ENCODE measurements around the gene FAM131B. TPM values are rescaled to one million over a fixed set of nuclear protein-coding genes. Genes with fewer than 3 reads are reported as not detected.

The FAM131B gene
- total and polyA plus RNA-seq, 4 donors = 0.18 to 1.1 (median 0.54) TPM

DNA sequence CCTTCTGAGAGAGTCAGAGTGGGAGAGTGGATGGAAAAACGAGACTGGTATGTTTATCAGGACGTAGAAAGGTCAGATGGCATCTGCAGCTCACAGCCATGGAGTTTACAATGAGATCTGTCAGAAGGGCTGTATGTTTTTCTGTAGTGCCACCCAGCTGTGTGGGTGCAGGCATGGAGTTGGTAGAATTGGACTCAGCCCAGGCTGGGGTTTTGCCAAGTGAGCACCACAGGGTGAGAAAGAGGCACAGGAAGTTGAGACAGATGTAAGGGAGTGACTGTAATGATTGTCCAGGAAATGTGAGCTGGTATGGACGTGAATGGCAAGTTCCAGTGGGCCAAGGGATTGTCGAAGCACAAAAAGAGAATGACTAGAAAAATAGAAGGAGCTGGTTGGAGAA, 9.6 kb upstream of the FAM131B start:
- TF ChIP-seq, protein P1, sequence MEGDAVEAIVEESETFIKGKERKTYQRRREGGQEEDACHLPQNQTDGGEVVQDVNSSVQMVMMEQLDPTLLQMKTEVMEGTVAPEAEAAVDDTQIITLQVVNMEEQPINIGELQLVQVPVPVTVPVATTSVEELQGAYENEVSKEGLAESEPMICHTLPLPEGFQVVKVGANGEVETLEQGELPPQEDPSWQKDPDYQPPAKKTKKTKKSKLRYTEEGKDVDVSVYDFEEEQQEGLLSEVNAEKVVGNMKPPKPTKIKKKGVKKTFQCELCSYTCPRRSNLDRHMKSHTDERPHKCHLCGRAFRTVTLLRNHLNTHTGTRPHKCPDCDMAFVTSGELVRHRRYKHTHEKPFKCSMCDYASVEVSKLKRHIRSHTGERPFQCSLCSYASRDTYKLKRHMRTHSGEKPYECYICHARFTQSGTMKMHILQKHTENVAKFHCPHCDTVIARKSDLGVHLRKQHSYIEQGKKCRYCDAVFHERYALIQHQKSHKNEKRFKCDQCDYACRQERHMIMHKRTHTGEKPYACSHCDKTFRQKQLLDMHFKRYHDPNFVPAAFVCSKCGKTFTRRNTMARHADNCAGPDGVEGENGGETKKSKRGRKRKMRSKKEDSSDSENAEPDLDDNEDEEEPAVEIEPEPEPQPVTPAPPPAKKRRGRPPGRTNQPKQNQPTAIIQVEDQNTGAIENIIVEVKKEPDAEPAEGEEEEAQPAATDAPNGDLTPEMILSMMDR (IDR thresholded peaks at IDR 0.05; ENCODE audit: control extremely low read depth, extremely low read depth) = no peak
- DNase-seq (peak in 1 of 3 donors; percentile 10), ATAC-seq (ENCODE audit: insufficient read depth, low FRiP score) (no peak)
- peaks cover 0 to 4% (median 0%) of the 10 kb centered on the region in 5 donors for H3K4me1 ChIP-seq (ENCODE audit: control insufficient read depth in 5 of 5, insufficient read depth in 5 of 5, low read length in 5 of 5)
- no peak overlapping the region for H3K9ac ChIP-seq (ENCODE audit: insufficient read depth in 1 of 2, low read length in 2 of 2)
- no peak overlapping the region for H3K27ac ChIP-seq (ENCODE audit: low read depth in 1 of 2, low read length in 1 of 2)
- no peaks in the 10 kb centered on the region for H3K9me3 ChIP-seq (ENCODE audit: control insufficient read depth in 4 of 4, insufficient read depth in 3 of 4, low read length in 3 of 4)
- 19 to 31% methylated on average over 4 of the region's 4 CpGs for WGBS, 2 donors
- no peaks in the 10 kb centered on the region for H3K27me3 ChIP-seq (ENCODE audit: control insufficient read depth in 3 of 3, insufficient read depth in 3 of 3, low read length in 2 of 3)
- H3K36me3 ChIP-seq (ENCODE audit: control insufficient read depth in 4 of 4, insufficient read depth in 4 of 4, low read length in 4 of 4) = no peaks in the 10 kb centered on the region
- H3K4me3 ChIP-seq = no peak overlapping the region

DNA sequence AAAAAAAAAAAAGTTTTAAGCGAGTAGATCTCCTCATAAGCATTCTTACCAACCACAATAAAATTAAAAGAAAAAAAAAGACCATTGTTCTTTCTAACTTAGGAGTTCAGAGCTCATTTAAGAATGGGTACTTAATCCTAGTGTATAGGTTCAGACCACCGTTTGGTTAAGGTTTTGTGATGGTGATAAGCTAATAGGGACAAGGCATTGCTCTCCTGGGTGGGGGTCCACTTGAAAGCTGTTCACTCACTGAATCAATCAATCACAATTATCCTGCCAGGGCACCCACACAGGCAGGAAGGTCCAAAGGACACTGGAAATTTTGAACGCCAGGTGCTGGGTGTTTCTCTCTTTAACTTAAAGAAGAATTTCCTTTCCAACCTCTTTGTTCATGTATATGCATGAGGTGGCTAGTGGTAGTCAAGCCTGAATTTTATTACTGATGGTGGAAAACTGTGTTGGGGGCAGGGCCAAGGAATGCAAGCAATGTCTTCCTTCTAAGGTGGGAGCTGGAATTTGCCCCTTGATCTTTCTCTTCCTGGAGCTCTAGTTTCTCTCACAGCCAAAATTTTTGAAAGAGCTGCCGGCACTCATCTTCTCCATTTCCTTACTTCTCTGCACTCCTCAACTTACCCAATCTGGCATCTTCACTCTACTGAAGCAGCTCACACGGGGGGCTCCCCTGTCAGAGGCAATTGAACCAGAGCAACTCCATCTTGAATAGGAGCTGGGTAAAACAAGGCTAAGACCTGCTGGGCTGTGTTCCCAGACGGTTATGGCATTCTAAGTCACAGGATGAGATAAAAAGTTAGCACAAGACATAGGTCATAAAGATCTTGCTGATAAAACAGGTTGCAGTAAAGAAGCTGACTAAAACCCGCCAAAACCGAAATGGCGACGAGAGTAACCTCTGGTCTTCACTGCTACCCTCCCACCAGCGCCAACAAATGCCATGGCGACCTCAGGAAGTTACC, 7.5 kb upstream of the FAM131B start:
- Histone ChIP-seq H3K9me3 (ENCODE audit: control insufficient read depth in 4 of 4, insufficient read depth in 3 of 4, low read length in 3 of 4) (no peaks in the 10 kb centered on the region), H3K9ac (ENCODE audit: insufficient read depth in 1 of 2, low read length in 2 of 2) (no peak overlapping the region), H3K4me1 (ENCODE audit: control insufficient read depth in 5 of 5, insufficient read depth in 5 of 5, low read length in 5 of 5) (peaks cover 0 to 4% (median 0%) of the 10 kb centered on the region in 5 donors), H3K27ac (ENCODE audit: low read depth in 1 of 2, low read length in 1 of 2) (no peak overlapping the region), H3K36me3 (ENCODE audit: control insufficient read depth in 4 of 4, insufficient read depth in 4 of 4, low read length in 4 of 4) (no peaks in the 10 kb centered on the region), H3K27me3 (ENCODE audit: control insufficient read depth in 3 of 3, insufficient read depth in 3 of 3, low read length in 2 of 3) (peaks cover 0 to 11% (median 6%) of the 10 kb centered on the region in 3 donors), H3K4me3 (no peak overlapping the region)
- WGBS, 2 donors = 82 to 90% methylated on average over 12 of the region's 12 CpGs
- TF ChIP-seq, protein P1 (IDR thresholded peaks at IDR 0.05; ENCODE audit: control extremely low read depth, extremely low read depth) = no peak
- DNase-seq (no peak), ATAC-seq (ENCODE audit: insufficient read depth, low FRiP score) (no peak)

DNA sequence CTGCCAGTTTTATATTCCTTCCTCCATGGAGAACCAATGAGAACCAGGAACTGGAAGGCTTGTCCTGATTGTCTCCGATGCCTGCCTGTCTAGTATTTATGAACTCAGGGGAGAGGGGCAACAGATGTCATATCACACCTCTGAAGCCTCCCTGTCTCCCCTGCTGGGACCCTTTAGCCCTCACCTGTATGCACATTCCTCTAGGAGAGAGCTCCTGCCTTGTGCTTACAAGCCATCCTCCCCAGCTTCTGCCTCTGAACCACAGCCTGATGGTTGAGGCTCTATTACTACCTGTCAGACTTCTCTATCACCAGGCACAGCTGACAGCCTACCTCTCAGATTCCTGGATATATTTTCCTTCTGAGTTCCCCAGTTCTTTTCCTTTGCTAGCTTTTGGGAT, 5.9 kb upstream of the FAM131B start:
- 91 to 98% methylated on average over 1 of the region's 1 CpG for WGBS, 2 donors
- TF ChIP-seq, protein P1 (IDR thresholded peaks at IDR 0.05; ENCODE audit: control extremely low read depth, extremely low read depth) = no peak
- no peaks in the 10 kb centered on the region for H3K9me3 ChIP-seq (ENCODE audit: control insufficient read depth in 4 of 4, insufficient read depth in 3 of 4, low read length in 3 of 4)
- no peak overlapping the region for H3K9ac ChIP-seq (ENCODE audit: insufficient read depth in 1 of 2, low read length in 2 of 2)
- H3K27ac ChIP-seq (ENCODE audit: low read depth in 1 of 2, low read length in 1 of 2) = no peak overlapping the region
- ATAC-seq (ENCODE audit: insufficient read depth, low FRiP score) = no peak
- no peak for DNase-seq
- no peaks in the 10 kb centered on the region for H3K36me3 ChIP-seq (ENCODE audit: control insufficient read depth in 4 of 4, insufficient read depth in 4 of 4, low read length in 4 of 4)
- peaks cover 0 to 4% (median 0%) of the 10 kb centered on the region in 5 donors for H3K4me1 ChIP-seq (ENCODE audit: control insufficient read depth in 5 of 5, insufficient read depth in 5 of 5, low read length in 5 of 5)
- H3K27me3 ChIP-seq (ENCODE audit: control insufficient read depth in 3 of 3, insufficient read depth in 3 of 3, low read length in 2 of 3) = peaks cover 0 to 27% (median 20%) of the 10 kb centered on the region in 3 donors
- H3K4me3 ChIP-seq = no peak overlapping the region

Measured in lung (tissue), 12 donors.